Stimulated activated CD4-positive, alpha-beta T cell treated with anti-CD3 and anti-CD28 coated beads, Interleukin-4, amount 100 ng/mL, for 4 hours (primary cell): ENCODE data around the gene TOLLIP.

Experiments used
- DNase-seq, 2 experiments: peaks; one replicate each; pipeline ENCODE4 v3.0.0-alpha.2; 2020

TOLLIP gene

DNA sequence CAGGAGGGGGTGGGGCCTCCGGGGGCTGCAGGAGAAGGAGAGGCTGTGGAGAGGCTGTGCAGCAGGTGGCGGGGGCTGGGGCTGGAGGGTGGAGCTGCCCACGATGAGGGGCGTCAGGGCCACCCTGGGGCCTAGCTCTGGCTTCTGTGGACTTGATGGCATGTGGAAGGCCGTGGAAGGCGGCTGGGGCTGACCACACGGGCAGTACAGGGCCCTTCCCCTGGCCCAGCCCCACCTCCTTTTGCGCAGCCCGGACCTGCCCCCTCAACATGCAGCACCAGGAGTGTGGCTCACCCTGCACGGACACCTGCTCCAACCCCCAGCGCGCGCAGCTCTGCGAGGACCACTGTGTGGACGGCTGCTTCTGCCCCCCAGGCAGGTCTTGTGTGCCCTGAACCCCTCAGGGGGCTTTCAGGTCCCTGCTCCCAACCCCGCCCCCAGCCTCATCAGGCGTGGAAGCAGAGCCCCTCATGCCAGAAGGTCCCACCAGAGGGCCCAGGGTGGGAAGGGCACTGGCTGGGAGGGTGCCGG lies 80.4 kb downstream of the TOLLIP start:
- DNase-seq = no peak

DNA sequence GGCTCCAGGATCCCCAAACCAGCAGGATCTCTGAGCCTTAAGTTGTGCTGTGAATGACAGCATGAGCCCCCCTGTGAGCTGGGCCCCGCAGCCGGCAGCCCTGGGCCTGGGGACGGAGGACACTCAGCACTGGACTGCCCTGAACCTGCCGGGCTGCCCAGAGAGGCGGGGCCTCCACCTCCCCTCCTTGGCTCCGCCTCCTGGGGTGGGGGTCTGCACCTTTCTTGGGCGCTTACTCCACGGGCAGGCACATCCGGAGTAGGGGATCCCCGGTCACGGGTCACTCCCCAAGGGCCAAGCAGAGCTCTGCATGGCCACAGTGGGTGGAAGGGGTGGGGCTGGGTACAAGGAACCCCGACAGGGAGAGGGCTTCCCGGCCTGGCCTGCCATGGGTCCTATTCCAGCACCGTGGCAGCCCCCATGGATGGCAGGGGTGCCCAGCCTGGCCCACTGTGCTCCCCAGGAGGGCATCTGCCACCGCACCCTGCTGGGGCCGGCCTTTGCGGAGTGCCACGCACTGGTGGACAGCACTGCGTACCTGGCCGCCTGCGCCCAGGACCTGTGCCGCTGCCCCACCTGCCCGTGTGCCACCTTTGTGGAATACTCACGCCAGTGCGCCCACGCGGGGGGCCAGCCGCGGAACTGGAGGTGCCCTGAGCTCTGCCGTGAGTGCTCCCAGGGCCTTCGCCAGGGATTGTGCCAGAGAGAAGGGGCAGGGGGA lies 81.2 kb downstream of the TOLLIP start:
- DNase-seq = no peak

DNA sequence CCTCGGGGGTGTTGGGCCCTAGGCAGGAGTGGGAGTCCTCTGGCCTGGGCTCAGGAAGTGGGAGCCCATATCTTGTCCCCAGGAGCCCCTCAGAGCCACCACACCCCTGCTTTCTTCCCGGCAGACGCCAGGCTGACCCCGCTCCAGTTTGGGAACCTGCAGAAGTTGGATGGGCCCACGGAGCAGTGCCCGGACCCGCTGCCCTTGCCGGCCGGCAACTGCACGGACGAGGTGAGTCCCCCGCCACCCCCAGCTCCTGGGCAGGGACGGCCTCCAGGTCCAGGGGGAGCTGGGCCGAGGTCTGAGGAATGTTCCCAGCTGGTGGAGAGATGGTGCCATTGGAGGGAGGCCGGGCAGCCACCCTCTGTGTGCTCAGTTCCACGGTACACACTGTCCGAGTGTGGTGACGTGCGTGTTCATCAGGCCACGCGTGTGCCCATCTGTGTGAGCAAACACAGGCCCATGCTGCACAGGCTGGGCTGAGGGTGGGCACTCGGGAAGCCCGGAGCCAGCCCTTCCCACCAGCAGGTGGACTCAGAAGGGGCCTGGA lies 81.8 kb downstream of the TOLLIP start:
- DNase-seq = no peak

DNA sequence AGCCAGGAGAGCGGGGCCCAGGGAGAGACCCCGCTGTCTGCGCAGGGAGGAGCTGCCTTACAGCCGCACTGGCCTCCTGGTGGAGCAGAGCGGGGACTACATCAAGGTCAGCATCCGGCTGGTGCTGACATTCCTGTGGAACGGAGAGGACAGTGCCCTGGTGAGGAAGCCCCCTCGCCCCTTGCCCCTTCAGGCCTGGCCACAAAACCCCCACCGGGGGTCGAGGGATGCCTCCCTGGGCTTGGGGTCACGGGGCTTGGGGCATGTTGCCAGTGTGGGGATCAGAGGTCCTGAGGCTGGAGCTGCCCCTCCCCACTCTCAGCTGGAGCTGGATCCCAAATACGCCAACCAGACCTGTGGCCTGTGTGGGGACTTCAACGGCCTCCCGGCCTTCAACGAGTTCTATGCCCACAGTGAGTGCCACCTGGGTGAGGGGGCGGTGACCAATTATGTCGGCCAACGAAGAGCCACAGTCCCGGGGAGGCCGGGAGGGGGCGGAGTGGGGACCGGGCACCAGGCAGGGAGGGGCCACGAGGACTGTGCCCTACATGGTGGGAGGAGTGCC lies 82.4 kb downstream of the TOLLIP start:
- DNase-seq = no peak

DNA sequence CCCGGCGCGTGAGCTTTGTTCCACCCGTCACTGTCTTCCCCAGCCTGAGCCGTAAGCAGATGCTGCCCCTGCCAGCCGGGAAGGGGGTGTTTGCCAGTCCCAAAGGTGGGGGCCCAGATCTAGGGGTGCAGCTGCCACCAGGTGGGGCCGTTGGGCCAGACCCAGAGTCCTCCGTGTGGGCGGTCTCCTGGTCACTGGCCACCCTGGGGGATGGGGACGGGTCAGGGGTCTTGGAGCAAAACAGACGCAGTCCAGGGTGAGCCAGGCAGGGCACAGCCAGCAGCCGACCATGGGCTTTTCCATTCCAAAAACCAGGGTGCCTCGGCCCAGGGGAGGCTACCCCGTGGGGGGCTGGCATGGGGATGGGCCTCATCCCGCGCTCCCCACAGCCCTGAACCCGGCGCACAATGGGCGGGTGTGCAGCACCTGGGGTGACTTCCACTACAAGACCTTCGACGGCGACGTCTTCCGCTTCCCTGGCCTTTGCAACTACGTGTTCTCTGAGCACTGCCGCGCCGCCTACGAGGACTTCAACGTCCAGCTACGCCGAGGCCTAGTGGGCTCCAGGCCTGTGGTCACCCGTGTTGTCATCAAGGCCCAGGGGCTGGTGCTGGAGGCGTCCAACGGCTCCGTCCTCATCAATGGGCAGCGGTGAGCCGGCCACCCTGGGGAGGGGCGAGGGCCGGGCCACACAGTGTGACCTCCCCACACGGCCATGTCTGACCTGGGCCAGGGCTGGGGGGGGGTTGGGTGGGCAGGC lies 83.0 kb downstream of the TOLLIP start:
- no peak for DNase-seq

DNA sequence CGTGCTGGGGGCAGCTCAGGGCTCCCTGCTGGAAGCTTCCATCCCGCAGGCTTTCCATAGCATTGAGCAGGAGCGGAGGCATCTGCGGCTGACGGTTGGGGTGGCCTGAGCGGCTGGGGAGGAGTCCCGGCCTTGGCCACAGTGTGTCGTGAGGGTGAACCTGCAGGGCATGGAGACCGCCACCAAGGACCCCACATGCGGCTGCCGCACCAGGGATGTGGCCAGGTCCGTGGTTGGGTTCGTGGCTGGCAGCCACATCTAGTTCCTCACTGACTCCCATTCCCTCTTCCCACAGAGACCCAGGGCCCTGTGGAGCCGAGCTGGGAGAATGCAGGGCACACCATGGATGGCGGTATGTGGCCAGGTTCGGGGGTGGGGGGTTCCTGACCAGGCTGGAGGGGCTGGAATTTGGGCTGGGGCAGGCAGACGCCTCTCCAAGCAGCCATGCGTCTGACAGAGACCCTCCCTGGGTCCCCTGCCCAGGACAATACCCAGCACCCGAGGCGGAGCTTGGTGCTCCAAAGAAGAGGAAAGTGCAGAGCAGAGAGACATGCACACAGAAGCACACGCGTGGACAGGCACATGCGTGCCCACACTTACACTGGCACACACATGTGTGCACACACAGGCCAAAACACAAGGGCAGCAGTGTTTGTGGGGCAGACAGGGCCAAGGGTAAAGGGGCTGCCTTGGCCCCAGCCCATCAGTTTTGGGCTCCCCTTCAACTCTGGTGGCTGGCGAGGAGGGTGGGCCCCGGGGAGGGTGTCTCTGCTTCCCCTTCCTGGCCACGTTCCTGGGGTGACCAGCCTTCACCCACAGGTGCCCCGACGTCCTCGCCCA lies 83.8 kb downstream of the TOLLIP start:
- DNase-seq = no peak

DNA sequence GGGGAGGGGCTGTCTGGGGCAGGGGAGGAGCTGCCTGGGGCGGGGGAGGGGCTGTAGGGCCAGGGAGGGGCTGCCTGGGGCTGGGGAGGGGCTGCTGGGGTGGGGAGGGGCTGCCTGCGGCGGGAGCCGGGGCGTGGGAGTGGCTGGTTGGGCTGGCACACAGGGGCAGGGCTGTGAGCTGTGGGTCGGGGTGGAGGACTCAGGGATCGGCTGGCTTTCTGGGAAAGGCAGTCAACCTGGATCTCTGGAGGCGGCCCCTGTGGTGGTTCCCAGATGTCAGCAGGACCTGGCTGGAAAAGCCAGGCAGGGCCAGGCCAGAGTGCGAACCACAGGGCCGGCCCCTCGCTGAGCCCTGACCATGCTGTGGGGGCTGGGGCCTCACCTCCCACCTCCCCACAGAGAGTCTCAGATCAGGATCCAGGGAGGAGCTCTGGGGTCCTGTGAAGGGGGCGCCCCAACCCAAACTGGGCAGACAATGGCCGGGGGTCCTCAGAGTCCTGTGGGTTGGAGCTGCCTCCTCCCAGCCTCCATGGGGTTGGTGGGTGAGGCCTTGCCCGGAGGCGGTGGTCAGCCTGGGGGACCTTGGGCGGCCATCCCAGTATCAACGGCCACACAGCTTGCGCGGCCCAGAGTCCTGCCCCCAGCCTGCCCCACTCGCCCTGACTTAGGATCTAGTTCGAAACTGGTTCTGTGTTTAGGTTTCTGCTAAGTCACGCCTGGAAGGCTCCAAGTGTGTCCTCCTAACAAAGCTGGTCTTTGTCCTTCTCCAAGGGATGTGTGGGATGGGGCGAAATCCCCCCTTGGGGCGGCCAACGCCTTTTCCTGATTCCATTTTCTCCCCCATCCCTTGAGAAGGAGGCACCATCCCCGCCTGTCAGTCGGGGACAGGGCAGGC lies 84.7 kb downstream of the TOLLIP start:
- DNase-seq = no peak
